ENCODE data around the gene SLC17A7.

DNA sequence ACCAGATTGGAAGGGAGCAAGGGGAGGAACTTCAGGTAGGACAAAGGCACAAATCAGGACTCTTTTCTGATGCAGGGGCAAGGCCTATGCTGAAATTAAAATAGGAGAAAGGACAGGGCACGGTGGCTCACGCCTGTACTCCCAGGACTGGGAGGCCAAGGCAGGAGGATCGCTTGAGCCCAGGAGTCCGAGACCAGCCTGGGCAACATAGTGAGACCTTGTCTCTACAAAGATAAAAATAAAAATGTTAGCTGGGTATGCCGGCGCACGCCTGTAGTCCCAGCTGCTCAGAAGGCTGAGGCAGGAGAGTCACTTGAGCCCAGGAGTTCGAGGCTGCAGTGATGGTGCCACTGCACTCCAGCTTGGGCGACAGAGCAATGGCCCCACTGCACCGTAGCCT is 5.7 kb downstream of the SLC17A7 start:
- TF ChIP-seq, protein P1, sequence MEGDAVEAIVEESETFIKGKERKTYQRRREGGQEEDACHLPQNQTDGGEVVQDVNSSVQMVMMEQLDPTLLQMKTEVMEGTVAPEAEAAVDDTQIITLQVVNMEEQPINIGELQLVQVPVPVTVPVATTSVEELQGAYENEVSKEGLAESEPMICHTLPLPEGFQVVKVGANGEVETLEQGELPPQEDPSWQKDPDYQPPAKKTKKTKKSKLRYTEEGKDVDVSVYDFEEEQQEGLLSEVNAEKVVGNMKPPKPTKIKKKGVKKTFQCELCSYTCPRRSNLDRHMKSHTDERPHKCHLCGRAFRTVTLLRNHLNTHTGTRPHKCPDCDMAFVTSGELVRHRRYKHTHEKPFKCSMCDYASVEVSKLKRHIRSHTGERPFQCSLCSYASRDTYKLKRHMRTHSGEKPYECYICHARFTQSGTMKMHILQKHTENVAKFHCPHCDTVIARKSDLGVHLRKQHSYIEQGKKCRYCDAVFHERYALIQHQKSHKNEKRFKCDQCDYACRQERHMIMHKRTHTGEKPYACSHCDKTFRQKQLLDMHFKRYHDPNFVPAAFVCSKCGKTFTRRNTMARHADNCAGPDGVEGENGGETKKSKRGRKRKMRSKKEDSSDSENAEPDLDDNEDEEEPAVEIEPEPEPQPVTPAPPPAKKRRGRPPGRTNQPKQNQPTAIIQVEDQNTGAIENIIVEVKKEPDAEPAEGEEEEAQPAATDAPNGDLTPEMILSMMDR (IDR thresholded peaks at IDR 0.05): no peak
- no peak for TF ChIP-seq EZH2 (IDR thresholded peaks at IDR 0.05; ENCODE audit: borderline replicate concordance, insufficient read depth, low read depth, low read length, poor library complexity, severe bottlenecking)
